GM06990 (cell line): Measurements from ENCODE around the gene CADPS2.

ENCODE experiments used
- DNase-seq: peaks from one replicate; pipeline ENCODE4 v3.0.0-alpha.2; 2011; ENCODE audit not compliant: insufficient read length; ENCODE audit errors: extremely low read depth
- H3K27me3 ChIP-seq: replicated peaks from 2 replicates; pipeline ENCODE4 v1.6.0; 2011; ENCODE audit warnings: low read length; ENCODE audit not compliant: control insufficient read depth, insufficient read depth
- H3K36me3 ChIP-seq: 2 replicates; pipeline ENCODE4 v1.5.1; 2011; ENCODE audit warnings: low read length; ENCODE audit not compliant: control insufficient read depth, insufficient read depth
- H3K4me3 ChIP-seq: replicated peaks from 2 replicates; pipeline ENCODE4 v1.5.1; 2011; ENCODE audit warnings: low read depth, mild to moderate bottlenecking, control low read depth, low read length
- TF ChIP-seq, protein P1 (sequence below): IDR thresholded peaks from 2 replicates; pipeline ENCODE4 v1.5.1; 2011; ENCODE audit warnings: low read length, control low read depth, mild to moderate bottlenecking, inconsistent platforms; ENCODE audit not compliant: insufficient read depth, poor library complexity, severe bottlenecking

CADPS2 gene

GRCh38 chr7:122518488-122518887 is 367.8 kb downstream of the CADPS2 start:
- no peaks in the 10 kb centered on the region for H3K27me3 ChIP-seq
- no peaks in the 10 kb centered on the region for H3K36me3 ChIP-seq
- TF ChIP-seq, protein P1, sequence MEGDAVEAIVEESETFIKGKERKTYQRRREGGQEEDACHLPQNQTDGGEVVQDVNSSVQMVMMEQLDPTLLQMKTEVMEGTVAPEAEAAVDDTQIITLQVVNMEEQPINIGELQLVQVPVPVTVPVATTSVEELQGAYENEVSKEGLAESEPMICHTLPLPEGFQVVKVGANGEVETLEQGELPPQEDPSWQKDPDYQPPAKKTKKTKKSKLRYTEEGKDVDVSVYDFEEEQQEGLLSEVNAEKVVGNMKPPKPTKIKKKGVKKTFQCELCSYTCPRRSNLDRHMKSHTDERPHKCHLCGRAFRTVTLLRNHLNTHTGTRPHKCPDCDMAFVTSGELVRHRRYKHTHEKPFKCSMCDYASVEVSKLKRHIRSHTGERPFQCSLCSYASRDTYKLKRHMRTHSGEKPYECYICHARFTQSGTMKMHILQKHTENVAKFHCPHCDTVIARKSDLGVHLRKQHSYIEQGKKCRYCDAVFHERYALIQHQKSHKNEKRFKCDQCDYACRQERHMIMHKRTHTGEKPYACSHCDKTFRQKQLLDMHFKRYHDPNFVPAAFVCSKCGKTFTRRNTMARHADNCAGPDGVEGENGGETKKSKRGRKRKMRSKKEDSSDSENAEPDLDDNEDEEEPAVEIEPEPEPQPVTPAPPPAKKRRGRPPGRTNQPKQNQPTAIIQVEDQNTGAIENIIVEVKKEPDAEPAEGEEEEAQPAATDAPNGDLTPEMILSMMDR = no peak
- no peak overlapping the region for H3K4me3 ChIP-seq
- DNase-seq = no peak

- TF ChIP-seq, protein P1 = no peak
- no peak for DNase-seq
- Histone ChIP-seq H3K4me3 (no peak overlapping the region), H3K36me3 (no peaks in the 10 kb centered on the region), H3K27me3 (no peaks in the 10 kb centered on the region)
Observed at GRCh38 chr7:122517576-122517975, 368.7 kb downstream of the CADPS2 start.

DNA sequence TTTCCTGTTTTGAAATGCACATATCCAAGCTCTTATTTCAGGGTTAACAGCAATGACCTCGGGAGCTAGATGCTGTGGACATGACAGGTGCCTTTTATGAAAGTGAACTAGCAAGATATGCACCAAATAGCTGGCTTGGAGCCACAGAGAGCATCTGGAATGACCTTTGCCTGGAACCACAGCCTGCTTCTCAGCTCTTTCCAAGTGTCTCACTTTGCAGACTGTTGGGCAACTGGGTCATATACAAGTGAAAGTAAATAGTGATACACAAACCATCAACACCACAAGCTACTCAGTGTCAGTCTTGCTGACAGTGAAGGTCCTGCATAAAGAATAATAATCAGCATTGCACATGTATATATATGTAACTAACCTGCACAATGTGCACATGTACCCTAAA is 370.9 kb downstream of the CADPS2 start:
- no peak overlapping the region for H3K4me3 ChIP-seq
- H3K36me3 ChIP-seq = no peaks in the 10 kb centered on the region
- TF ChIP-seq, protein P1 = no peak
- no peak for DNase-seq
- no peaks in the 10 kb centered on the region for H3K27me3 ChIP-seq

DNA sequence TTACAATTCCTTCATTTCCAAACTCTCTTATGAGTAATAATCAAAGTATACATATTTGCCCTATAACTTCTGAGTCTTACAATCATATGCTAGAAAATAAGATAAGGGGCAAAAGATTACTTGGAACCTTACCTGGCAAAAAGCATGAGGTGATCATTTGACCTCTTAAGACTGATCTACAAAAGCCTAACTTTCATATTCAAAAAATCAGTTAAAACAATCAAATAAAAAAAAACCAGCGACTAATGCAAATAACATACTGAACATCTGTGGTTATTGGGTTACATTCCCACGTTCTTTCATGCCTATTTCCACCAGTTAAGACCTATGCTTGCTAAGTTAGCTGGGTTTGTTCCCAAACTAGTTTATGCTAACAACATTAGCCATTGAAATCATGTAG is 375.0 kb downstream of the CADPS2 start:
- TF ChIP-seq, protein P1 = no peak
- H3K36me3 ChIP-seq = no peaks in the 10 kb centered on the region
- H3K27me3 ChIP-seq = no peaks in the 10 kb centered on the region
- no peak overlapping the region for H3K4me3 ChIP-seq
- no peak for DNase-seq

GRCh38 chr7:122507591-122507990 is 378.7 kb downstream of the CADPS2 start:
- TF ChIP-seq, protein P1 = no peak
- Histone ChIP-seq H3K4me3 (no peak overlapping the region), H3K27me3 (no peaks in the 10 kb centered on the region), H3K36me3 (no peaks in the 10 kb centered on the region)
- no peak for DNase-seq

- TF ChIP-seq, protein P1 = no peak
- H3K4me3 ChIP-seq = no peak overlapping the region
- H3K27me3 ChIP-seq = no peaks in the 10 kb centered on the region
- DNase-seq = no peak
- no peaks in the 10 kb centered on the region for H3K36me3 ChIP-seq
Observed at GRCh38 chr7:122492007-122492406, 394.3 kb downstream of the CADPS2 start.
